Ovary (tissue), 9 donors: Measurements from ENCODE around the gene RGL1. TPM values are rescaled to one million over a fixed set of nuclear protein-coding genes. Genes with fewer than 3 reads are reported as not detected.
A peak's percentile ranks its signal among the peaks of the same experiment; 100 is the strongest.

Source experiments
- DNase-seq, 5 donors: peaks; one replicate each; pipeline ENCODE4 v3.0.0-alpha.2; 2019 to 2020
- H3K27ac ChIP-seq, 2 donors: fragments of 200-600 bp; one replicate each; pipeline versions ENCODE4 v1.5.1 to v1.8.0; 2019 to 2022
- H3K27me3 ChIP-seq: fragments of 200-600 bp; one replicate; pipeline ENCODE4 v1.8.0; 2022
- H3K36me3 ChIP-seq: fragments of 200-600 bp; sonication (generic); one replicate; pipeline ENCODE4 v1.5.1; 2019
- H3K4me1 ChIP-seq: one replicate; pipeline ENCODE4 v1.8.1; 2013; ENCODE audit warnings: mild to moderate bottlenecking, moderate library complexity; ENCODE audit not compliant: insufficient read depth
- H3K4me3 ChIP-seq: fragments of 200-600 bp; sonication (generic); one replicate; pipeline ENCODE4 v1.5.1; 2017
- H3K9me3 ChIP-seq, 2 donors: fragments of 200-600 bp in 1 of 2; sonication (generic) in 1 of 2; one replicate each; pipeline versions ENCODE4 v1.5.1 to v1.8.1; 2013 to 2019; ENCODE audit warnings: mild to moderate bottlenecking in 1 of 2, moderate library complexity in 1 of 2
- EP300 ChIP-seq: sonication (generic); formaldehyde crosslinking; IDR thresholded peaks from one replicate; pipeline ENCODE4 v1.6.1; 2017; ENCODE audit warnings: antibody characterized with exemption
- POLR2A ChIP-seq: fragments of 450-650 bp; IDR thresholded peaks from one replicate; pipeline ENCODE4 v1.6.1; 2017; ENCODE audit warnings: antibody characterized with exemption, mild to moderate bottlenecking, moderate library complexity
- WGBS, 3 donors: extraction: QIAGEN DNeasy Blood & Tissue Kit in 1 of 3; methylation state at CpG; one replicate each; pipeline versions ENCODE4 v1.1.5 to v1.1.7; 2013 to 2017; 5-methylcytosine and 5-hydroxymethylcytosine counted together
- intact Hi-C, 4 donors: fragments of 100-400 bp; cut with DNase I; formaldehyde crosslinking; loops; one replicate each; pipeline versions ENCODE4 v1.11.0 to v1.15.1; 2022 to 2023
- polyA plus RNA-seq, 2 donors: library from polyadenylated mRNA; stranded (reverse); fragments of 200-250 nt in 1 of 2; fragments of 350-450 nt in 1 of 2; fragmentation: Illumina TruSeq in 1 of 2; extraction: RNeasy Lipid Tissue Mini Kit (QIAGEN cat#74804) in 1 of 2; gene quantifications; one replicate each; pipeline ENCODE4 v1.2.3, GENCODE V29; 2013 to 2014
- total RNA-seq, 7 donors: library from RNA; depleted of rRNA in 2 of 7; stranded (reverse); fragments of >200 nt in 2 of 7; fragmentation: NEBNext Ultra II Directional in 3 of 7; extraction: Animal tissue kit (Norgen Biotek cat#: 25700) in 3 of 7; gene quantifications; one replicate each; pipeline versions ENCODE4 v1.1.0 to v1.2.4, GENCODE V29; 2016 to 2023
- TF ChIP-seq, protein P1 (sequence below), 3 donors: fragments of 450-650 bp in 2 of 3; fragments of 200-600 bp in 1 of 3; IDR thresholded peaks; one replicate each; pipeline versions ENCODE4 v1.5.1 to v1.8.0; 2016 to 2022; ENCODE audit warnings: antibody characterized with exemption in 3 of 3, mild to moderate bottlenecking in 1 of 3
- donor health status: DM: no; HTN: no; CAD: no; lungs with moderate emphysema.
- donor health status: DM: no; HTN: no; CAD: no.
- donor health status: Bipolar disorder and iron deficiency.
- donor health status: DM: yes; HTN: yes; CAD: no.
- donor health status: DM: no; HTN: no; CAD: no.
- donor health status: DM: yes; HTN: yes; CAD: no.

Gene RGL1
- total and polyA plus RNA-seq, 9 donors, result 14.3 to 61.6 (median 25.7) TPM

DNA sequence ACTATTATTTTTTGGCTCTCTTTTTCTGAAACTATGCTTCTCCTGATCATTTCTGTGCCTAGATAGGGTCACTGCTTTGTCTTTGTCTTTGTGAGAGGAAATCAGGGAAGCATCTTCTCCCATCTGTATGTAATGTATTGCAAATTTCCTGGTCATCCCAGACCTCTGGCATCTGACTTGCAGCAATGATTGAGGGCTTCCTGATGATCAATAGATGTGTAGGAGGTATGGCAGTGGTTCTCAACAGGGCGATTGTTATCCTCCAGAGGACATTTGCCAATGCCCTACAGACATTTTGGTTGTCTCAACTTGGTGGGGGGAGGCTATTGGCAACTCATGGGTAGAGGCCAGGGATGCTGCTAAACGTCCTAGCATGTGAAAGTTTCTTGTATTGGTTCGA is 64.7 kb downstream of the RGL1 start:
- H3K27me3 ChIP-seq, result no peaks in the 10 kb centered on the region
- H3K4me1 ChIP-seq, result peaks cover 19% of the 10 kb centered on the region
- TF ChIP-seq, protein P1, sequence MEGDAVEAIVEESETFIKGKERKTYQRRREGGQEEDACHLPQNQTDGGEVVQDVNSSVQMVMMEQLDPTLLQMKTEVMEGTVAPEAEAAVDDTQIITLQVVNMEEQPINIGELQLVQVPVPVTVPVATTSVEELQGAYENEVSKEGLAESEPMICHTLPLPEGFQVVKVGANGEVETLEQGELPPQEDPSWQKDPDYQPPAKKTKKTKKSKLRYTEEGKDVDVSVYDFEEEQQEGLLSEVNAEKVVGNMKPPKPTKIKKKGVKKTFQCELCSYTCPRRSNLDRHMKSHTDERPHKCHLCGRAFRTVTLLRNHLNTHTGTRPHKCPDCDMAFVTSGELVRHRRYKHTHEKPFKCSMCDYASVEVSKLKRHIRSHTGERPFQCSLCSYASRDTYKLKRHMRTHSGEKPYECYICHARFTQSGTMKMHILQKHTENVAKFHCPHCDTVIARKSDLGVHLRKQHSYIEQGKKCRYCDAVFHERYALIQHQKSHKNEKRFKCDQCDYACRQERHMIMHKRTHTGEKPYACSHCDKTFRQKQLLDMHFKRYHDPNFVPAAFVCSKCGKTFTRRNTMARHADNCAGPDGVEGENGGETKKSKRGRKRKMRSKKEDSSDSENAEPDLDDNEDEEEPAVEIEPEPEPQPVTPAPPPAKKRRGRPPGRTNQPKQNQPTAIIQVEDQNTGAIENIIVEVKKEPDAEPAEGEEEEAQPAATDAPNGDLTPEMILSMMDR (IDR thresholded peaks at IDR 0.05), result no peak
- TF ChIP-seq EP300 (no peak), POLR2A (no peak)
- peak overlapping the region in 1 of 2 donors; percentile 88 for H3K27ac ChIP-seq
- H3K9me3 ChIP-seq, result no peaks in the 10 kb centered on the region
- no peaks in the 10 kb centered on the region for H3K36me3 ChIP-seq
- DNase-seq, result no peak
- WGBS, 3 donors, result 70 to 82% (median 75%) methylated on average over 3 of the region's 3 CpGs
- intact Hi-C loops, result loop anchor here in 2 of 4 donors (10.0 kb wide), 2 partner anchors 55 to 65 kb away; partner anchors contain the start of gene RGL1 (in 1 of the 2)
- no peak overlapping the region for H3K4me3 ChIP-seq

DNA sequence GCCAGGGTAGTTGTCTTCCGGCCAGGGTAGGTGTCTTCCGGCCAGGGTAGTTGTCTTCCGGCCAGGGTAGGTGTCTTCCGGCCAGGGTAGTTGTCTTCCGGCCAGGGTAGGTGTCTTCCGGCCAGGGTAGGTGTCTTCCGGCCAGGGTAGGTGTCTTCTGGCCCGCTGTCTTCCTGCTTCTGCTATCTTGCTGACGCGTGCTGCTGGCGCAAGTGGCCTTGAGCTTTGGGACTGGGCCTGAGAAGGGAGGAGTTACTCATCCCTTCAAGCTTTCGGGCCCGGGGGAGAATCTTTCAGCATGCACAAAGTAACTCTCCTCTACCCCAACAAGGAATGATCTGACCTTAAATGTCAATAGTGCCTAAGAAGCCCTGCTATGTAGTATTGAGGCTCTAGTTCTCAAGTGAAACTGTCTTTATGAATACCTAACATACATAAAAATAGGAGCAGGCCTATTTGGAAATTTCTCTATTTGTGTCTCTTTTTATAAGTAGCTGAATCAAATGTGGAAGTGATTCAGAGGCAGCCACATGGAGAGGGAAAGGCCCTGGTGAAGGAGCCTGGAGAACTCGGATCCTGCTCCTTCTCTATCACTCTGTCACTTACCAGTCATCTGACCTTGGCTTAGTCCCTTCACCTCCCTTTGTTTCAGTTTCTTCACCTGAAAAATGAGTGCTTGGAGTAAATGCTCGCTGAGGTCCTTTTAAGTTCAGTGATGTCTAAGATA is 65.6 kb downstream of the RGL1 start:
- no peaks in the 10 kb centered on the region for H3K27me3 ChIP-seq
- H3K27ac ChIP-seq, result peak overlapping the region; percentile 82 to 88
- peak; percentile 79 to 90 (median 87) for DNase-seq
- peaks cover 20% of the 10 kb centered on the region for H3K4me1 ChIP-seq
- H3K9me3 ChIP-seq, result no peaks in the 10 kb centered on the region
- TF ChIP-seq EP300 (no peak), POLR2A (no peak)
- TF ChIP-seq, protein P1 (IDR thresholded peaks at IDR 0.05), result no peak
- WGBS, 3 donors, result 19 to 38% (median 27%) methylated on average over 11 to 15 of the region's 15 CpGs
- no peak overlapping the region for H3K4me3 ChIP-seq
- no peaks in the 10 kb centered on the region for H3K36me3 ChIP-seq
- intact Hi-C loops, result loop anchor here in 2 of 4 donors (10.0 kb wide), 2 partner anchors 56 to 66 kb away; partner anchors contain the start of gene RGL1 (in 1 of the 2)

DNA sequence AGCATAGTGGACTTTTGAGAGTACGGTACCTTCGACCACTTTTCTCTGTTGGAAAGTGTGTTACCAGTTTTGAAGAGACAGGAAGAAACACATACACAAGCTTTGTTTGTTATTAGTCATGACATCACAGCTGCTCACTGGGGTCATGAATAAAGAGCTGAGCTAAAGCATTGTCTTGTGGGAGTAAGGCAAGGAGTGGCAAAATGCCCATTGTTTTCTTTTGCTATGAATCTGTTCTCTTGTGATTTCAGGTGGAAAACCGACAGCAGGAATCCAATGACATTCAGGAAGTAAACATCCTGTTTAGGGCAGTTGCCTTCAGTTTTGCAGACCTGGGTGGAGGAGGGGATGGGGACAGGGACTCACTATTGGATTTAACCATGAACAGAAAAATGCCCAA is 66.2 kb downstream of the RGL1 start:
- DNase-seq, result no peak
- Histone ChIP-seq H3K36me3 (no peaks in the 10 kb centered on the region), H3K27me3 (no peaks in the 10 kb centered on the region), H3K9me3 (no peaks in the 10 kb centered on the region), H3K4me1 (peaks cover 24% of the 10 kb centered on the region), H3K27ac (peak overlapping the region; percentile 82 to 88), H3K4me3 (no peak overlapping the region)
- 6 to 28% (median 9%) methylated on average over 3 of the region's 3 CpGs for WGBS, 3 donors
- intact Hi-C loops, result loop anchor here in 2 of 4 donors (10.0 kb wide), 2 partner anchors 56 to 66 kb away; partner anchors contain the start of gene RGL1 (in 1 of the 2)
- TF ChIP-seq, protein P1 (IDR thresholded peaks at IDR 0.05), result no peak
- TF ChIP-seq EP300, result no peak
- TF ChIP-seq POLR2A, result no peak

DNA sequence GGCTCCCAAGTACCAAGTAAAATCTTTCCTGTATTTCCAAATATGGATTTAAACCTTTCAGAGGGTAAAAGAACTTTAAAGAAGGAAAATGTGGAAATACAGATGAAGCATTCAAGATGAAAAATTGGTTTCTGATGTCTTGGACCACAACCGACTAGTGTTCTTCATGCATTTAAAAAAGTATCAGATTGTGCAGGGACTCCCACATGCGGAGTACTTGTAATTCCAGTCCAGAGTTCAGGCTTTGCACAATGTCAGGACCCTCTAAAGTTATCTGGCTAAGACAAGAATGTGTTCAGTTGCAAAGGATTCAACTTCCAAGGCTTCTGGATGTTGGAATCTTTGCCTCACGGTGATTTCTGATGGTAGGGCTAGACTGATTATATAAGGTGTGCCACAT is 66.7 kb downstream of the RGL1 start:
- Histone ChIP-seq H3K4me3 (no peak overlapping the region), H3K9me3 (no peaks in the 10 kb centered on the region), H3K27me3 (no peaks in the 10 kb centered on the region), H3K4me1 (peaks cover 28% of the 10 kb centered on the region), H3K36me3 (no peaks in the 10 kb centered on the region), H3K27ac (peak overlapping the region in 1 of 2 donors; percentile 88)
- WGBS, 3 donors, result 11 to 13% (median 12%) methylated on average over 3 of the region's 3 CpGs
- intact Hi-C loops, result loop anchor here in 2 of 4 donors (10.0 kb wide), 2 partner anchors 57 to 67 kb away; partner anchors contain the start of gene RGL1 (in 1 of the 2)
- no peak for TF ChIP-seq POLR2A
- TF ChIP-seq, protein P1 (IDR thresholded peaks at IDR 0.05), result no peak
- no peak for TF ChIP-seq EP300
- no peak for DNase-seq
